ENCODE data around the gene SLC2A9.
A peak's percentile ranks its signal among the peaks of the same experiment; 100 is the strongest.

SLC2A9 gene

GRCh38 chr4:10020871-10021652 is at the start of gene SLC2A9:
Gene SLC2A9, minus strand, starts transcription at chr4:10021497. Its CDS starts 68 bp downstream, at chr4:10021429.
- TF ChIP-seq CSDC2 (CRISPR knock-in tag; IDR thresholded peaks at IDR 0.05), result no peak
- TF ChIP-seq ZC3H10 (CRISPR knock-in tag; IDR thresholded peaks at IDR 0.05), result no peak
- TF ChIP-seq RARB (CRISPR knock-in tag; IDR thresholded peaks at IDR 0.05), result no peak
- no peak for TF ChIP-seq ZFP30 (CRISPR knock-in tag; IDR thresholded peaks at IDR 0.05)
- TF ChIP-seq ESRRG (CRISPR knock-in tag; IDR thresholded peaks at IDR 0.05), result no peak
- no peak for TF ChIP-seq TOX (CRISPR knock-in tag; IDR thresholded peaks at IDR 0.05; ENCODE audit: borderline replicate concordance)
- TF ChIP-seq SNAI2 (CRISPR knock-in tag; IDR thresholded peaks at IDR 0.05), result no peak
- TF ChIP-seq TSHZ2 (CRISPR knock-in tag; IDR thresholded peaks at IDR 0.05), result no peak
- TF ChIP-seq CSRNP3 (CRISPR knock-in tag; IDR thresholded peaks at IDR 0.05), result no peak
- ATAC-seq, result no peak

- TF ChIP-seq ZNF565 (CRISPR knock-in tag; conservative IDR thresholded peaks at IDR 0.05; ENCODE audit: low read depth) (no peak), ZC3H10 (CRISPR knock-in tag; IDR thresholded peaks at IDR 0.05) (no peak), SNAI2 (CRISPR knock-in tag; IDR thresholded peaks at IDR 0.05) (no peak), TCF4 (CRISPR knock-in tag; IDR thresholded peaks at IDR 0.05; ENCODE audit: borderline replicate concordance) (no peak), ZNF8 (CRISPR knock-in tag; IDR thresholded peaks at IDR 0.05) (no peak), ESRRG (CRISPR knock-in tag; IDR thresholded peaks at IDR 0.05) (no peak), RARB (CRISPR knock-in tag; IDR thresholded peaks at IDR 0.05) (no peak), PATZ1 (CRISPR knock-in tag; IDR thresholded peaks at IDR 0.05; ENCODE audit: borderline replicate concordance) (no peak), BACH2 (CRISPR knock-in tag; IDR thresholded peaks at IDR 0.05; ENCODE audit: borderline replicate concordance) (no peak)
- ATAC-seq, result peak; percentile 23
These were observed 47.9 kb upstream of the SLC2A9 start for GRCh38 chr4:10069075-10069642.

GRCh38 chr4:10066670-10067651 is 45.7 kb upstream of the SLC2A9 start:
- TF ChIP-seq CSDC2 (CRISPR knock-in tag; IDR thresholded peaks at IDR 0.05) (no peak), ZNF565 (CRISPR knock-in tag; conservative IDR thresholded peaks at IDR 0.05; ENCODE audit: low read depth) (no peak), ARNTL (CRISPR knock-in tag; IDR thresholded peaks at IDR 0.05; ENCODE audit: borderline replicate concordance, low read depth) (no peak), PPARA (CRISPR knock-in tag; IDR thresholded peaks at IDR 0.05; ENCODE audit: borderline replicate concordance) (no peak)
- no peak for ATAC-seq

GRCh38 chr4:10066206-10066605 is 44.9 kb upstream of the SLC2A9 start:
- ATAC-seq, result no peak
- no peak for TF ChIP-seq POU6F1 (CRISPR knock-in tag; IDR thresholded peaks at IDR 0.05; ENCODE audit: borderline replicate concordance, low read depth)
